Lung (tissue), 12 donors: ENCODE measurements around the gene RCAN3. TPM values are rescaled to one million over a fixed set of nuclear protein-coding genes. Genes with fewer than 3 reads are reported as not detected.
"Not testable (repeated sequence)": the region's sequence is repeated elsewhere in the genome, so short reads cannot be mapped to it uniquely, and the experiment has no call there.

Source experiments
- ATAC-seq: fragments of 200-7000 bp; cut with Tn5 transposase; one replicate; pipeline ENCODE4 v1.9.1; 2020; ENCODE audit warnings: moderate number of reproducible peaks; ENCODE audit not compliant: insufficient read depth, low FRiP score
- DNase-seq, 3 donors: peaks; one replicate each; pipeline ENCODE4 v3.0.0-alpha.2; 2013 to 2017
- H3K27ac ChIP-seq, 2 donors: one replicate each; pipeline ENCODE4 v1.5.1; 2013; ENCODE audit warnings: mild to moderate bottlenecking in 2 of 2, moderate library complexity in 2 of 2, control low read depth in 1 of 2, inconsistent platforms in 1 of 2, low read depth in 1 of 2, low read length in 1 of 2
- H3K27me3 ChIP-seq, 3 donors: one replicate each; pipeline ENCODE4 v1.5.1; 2013; ENCODE audit warnings: low read length in 2 of 3; ENCODE audit not compliant: control insufficient read depth in 3 of 3, insufficient read depth in 3 of 3
- H3K36me3 ChIP-seq, 4 donors: one replicate each; pipeline ENCODE4 v1.5.1; 2013; ENCODE audit warnings: low read length in 4 of 4, mild to moderate bottlenecking in 1 of 4, moderate library complexity in 1 of 4; ENCODE audit not compliant: control insufficient read depth in 4 of 4, insufficient read depth in 4 of 4
- H3K4me1 ChIP-seq, 5 donors: one replicate each; pipeline ENCODE4 v1.5.1; 2013; ENCODE audit warnings: low read length in 5 of 5, mild to moderate bottlenecking in 2 of 5, moderate library complexity in 1 of 5; ENCODE audit not compliant: control insufficient read depth in 5 of 5, insufficient read depth in 5 of 5
- H3K4me3 ChIP-seq: one replicate; pipeline ENCODE4 v1.5.1; 2013; ENCODE audit warnings: mild to moderate bottlenecking, control low read depth, moderate library complexity
- H3K9ac ChIP-seq, 2 donors: one replicate each; pipeline ENCODE4 v1.5.1; 2013; ENCODE audit warnings: low read length in 2 of 2, control low read depth in 1 of 2; ENCODE audit not compliant: insufficient read depth in 1 of 2
- H3K9me3 ChIP-seq, 4 donors: one replicate each; pipeline ENCODE4 v1.5.1; 2013; ENCODE audit warnings: low read length in 3 of 4, mild to moderate bottlenecking in 1 of 4, moderate library complexity in 1 of 4; ENCODE audit not compliant: control insufficient read depth in 4 of 4, insufficient read depth in 3 of 4
- CTCF ChIP-seq: IDR thresholded peaks from 2 replicates; pipeline ENCODE4 v1.5.1; 2012; ENCODE audit warnings: mild to moderate bottlenecking; ENCODE audit errors: control extremely low read depth, extremely low read depth
- WGBS, 2 donors: extraction: QIAGEN DNeasy Blood & Tissue Kit; methylation state at CpG; one replicate each; pipeline ENCODE4 v1.1.7; 2013; 5-methylcytosine and 5-hydroxymethylcytosine counted together
- polyA plus RNA-seq, 2 donors: library from polyadenylated mRNA; stranded (reverse); fragments of 200-250 nt; gene quantifications; one replicate each; pipeline ENCODE4 v1.2.1, GENCODE V29; 2013
- total RNA-seq, 2 donors: library from RNA; depleted of rRNA in 1 of 2; stranded (reverse); fragments of >200 nt in 1 of 2; gene quantifications; one replicate each; pipeline ENCODE4 v1.2.1, GENCODE V29; 2014 to 2021
- donor health status: control.
- donor health status: control.
- donor health status: Bipolar disorder and iron deficiency.
- donor health status: healthy.
- donor health status: DM: yes; HTN: yes; CAD: no.

RCAN3 gene
- total and polyA plus RNA-seq, 4 donors, result 5.2 to 21.4 (median 12.8) TPM

- H3K4me3 ChIP-seq, result no peak overlapping the region
- H3K4me1 ChIP-seq, result no peaks in the 10 kb centered on the region
- DNase-seq (no peak), ATAC-seq (no peak)
- TF ChIP-seq CTCF, result no peak
- H3K9me3 ChIP-seq, result no peaks in the 10 kb centered on the region
- WGBS, 2 donors, result 95 to 99% methylated on average over 5 of the region's 5 CpGs
- H3K9ac ChIP-seq, result no peak overlapping the region
- H3K36me3 ChIP-seq, result peaks cover 0 to 49% (median 6%) of the 10 kb centered on the region in 4 donors
- H3K27me3 ChIP-seq, result no peaks in the 10 kb centered on the region
- H3K27ac ChIP-seq, result no peak overlapping the region
Measured at GRCh38 chr1:24455272-24455671, 47.4 kb upstream of the RCAN3 start.

GRCh38 chr1:24457866-24458265 lies 44.8 kb upstream of the RCAN3 start:
- no peaks in the 10 kb centered on the region for H3K9me3 ChIP-seq
- DNase-seq, result no peak
- WGBS, 2 donors, result 94 to 98% methylated on average over 3 of the region's 3 CpGs
- H3K36me3 ChIP-seq, result peaks cover 0 to 45% (median 7%) of the 10 kb centered on the region in 4 donors
- no peaks in the 10 kb centered on the region for H3K4me1 ChIP-seq
- H3K4me3 ChIP-seq, result no peak overlapping the region
- no peak overlapping the region for H3K27ac ChIP-seq
- no peak for ATAC-seq
- no peak for TF ChIP-seq CTCF
- H3K9ac ChIP-seq, result no peak overlapping the region
- H3K27me3 ChIP-seq, result no peaks in the 10 kb centered on the region

- H3K4me1 ChIP-seq, result no peaks in the 10 kb centered on the region
- no peak for TF ChIP-seq CTCF
- no peak overlapping the region for H3K4me3 ChIP-seq
- DNase-seq (no peak), ATAC-seq (no peak)
- no peaks in the 10 kb centered on the region for H3K9me3 ChIP-seq
- no peak overlapping the region for H3K9ac ChIP-seq
- no peak overlapping the region for H3K27ac ChIP-seq
- H3K27me3 ChIP-seq, result no peaks in the 10 kb centered on the region
- H3K36me3 ChIP-seq, result peaks cover 0 to 33% (median 8%) of the 10 kb centered on the region in 4 donors
- WGBS, 2 donors, result 91 to 92% methylated on average over 6 of the region's 6 CpGs
Measured at GRCh38 chr1:24459551-24460266, 42.9 kb upstream of the RCAN3 start.

GRCh38 chr1:24462128-24462527 lies 40.5 kb upstream of the RCAN3 start:
- H3K9ac ChIP-seq, H3K4me1 ChIP-seq, H3K27me3 ChIP-seq, H3K9me3 ChIP-seq, H3K4me3 ChIP-seq, DNase-seq, H3K27ac ChIP-seq, ATAC-seq: not testable (repeated sequence)
- 91 to 94% methylated on average over 4 of the region's 4 CpGs for WGBS, 2 donors
- peaks cover 3 to 24% (median 8%) of the 10 kb centered on the region in 4 donors for H3K36me3 ChIP-seq
